ENCODE measurements around the gene AMDHD1.

DNA sequence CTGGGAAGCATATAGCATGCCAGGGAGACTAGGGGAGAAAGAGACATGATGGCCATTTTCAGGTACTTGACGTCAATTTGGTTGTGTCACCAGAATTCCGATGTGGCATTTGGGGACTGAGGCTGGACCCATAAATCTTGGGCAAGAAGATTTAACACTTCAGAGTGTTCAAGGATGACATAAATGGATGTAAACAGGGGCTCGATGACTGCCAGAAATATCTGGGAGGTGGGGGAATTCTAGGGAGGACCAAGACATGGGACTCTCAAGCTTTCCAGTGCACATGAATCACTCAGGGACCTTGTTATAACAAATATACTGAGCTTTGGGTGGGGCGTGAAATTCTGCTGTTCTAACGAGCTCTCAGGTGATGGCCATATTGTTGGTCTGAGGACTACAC is 35.2 kb downstream of the AMDHD1 start:
- TF ChIP-seq POLR2A (IDR thresholded peaks at IDR 0.05): no peak
- TF ChIP-seq, protein P1, sequence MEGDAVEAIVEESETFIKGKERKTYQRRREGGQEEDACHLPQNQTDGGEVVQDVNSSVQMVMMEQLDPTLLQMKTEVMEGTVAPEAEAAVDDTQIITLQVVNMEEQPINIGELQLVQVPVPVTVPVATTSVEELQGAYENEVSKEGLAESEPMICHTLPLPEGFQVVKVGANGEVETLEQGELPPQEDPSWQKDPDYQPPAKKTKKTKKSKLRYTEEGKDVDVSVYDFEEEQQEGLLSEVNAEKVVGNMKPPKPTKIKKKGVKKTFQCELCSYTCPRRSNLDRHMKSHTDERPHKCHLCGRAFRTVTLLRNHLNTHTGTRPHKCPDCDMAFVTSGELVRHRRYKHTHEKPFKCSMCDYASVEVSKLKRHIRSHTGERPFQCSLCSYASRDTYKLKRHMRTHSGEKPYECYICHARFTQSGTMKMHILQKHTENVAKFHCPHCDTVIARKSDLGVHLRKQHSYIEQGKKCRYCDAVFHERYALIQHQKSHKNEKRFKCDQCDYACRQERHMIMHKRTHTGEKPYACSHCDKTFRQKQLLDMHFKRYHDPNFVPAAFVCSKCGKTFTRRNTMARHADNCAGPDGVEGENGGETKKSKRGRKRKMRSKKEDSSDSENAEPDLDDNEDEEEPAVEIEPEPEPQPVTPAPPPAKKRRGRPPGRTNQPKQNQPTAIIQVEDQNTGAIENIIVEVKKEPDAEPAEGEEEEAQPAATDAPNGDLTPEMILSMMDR (IDR thresholded peaks at IDR 0.05): no peak

Data from testis (tissue), 2 donors.